PC-9 (cell line): Measurements from ENCODE around the gene PIK3C3.

Source experiments
- EZH2 ChIP-seq: fragments of 200-600 bp; sonication (generic); IDR thresholded peaks from 2 replicates; pipeline ENCODE4 v1.8.0; 2017; ENCODE audit warnings: antibody characterized with exemption, low read depth
- TF ChIP-seq, protein P1 (sequence below): fragments of 200-600 bp; sonication (generic); conservative IDR thresholded peaks from 2 replicates; pipeline ENCODE4 v1.6.1; 2017; ENCODE audit warnings: mixed run types, antibody characterized with exemption, mild to moderate bottlenecking, moderate library complexity

DNA sequence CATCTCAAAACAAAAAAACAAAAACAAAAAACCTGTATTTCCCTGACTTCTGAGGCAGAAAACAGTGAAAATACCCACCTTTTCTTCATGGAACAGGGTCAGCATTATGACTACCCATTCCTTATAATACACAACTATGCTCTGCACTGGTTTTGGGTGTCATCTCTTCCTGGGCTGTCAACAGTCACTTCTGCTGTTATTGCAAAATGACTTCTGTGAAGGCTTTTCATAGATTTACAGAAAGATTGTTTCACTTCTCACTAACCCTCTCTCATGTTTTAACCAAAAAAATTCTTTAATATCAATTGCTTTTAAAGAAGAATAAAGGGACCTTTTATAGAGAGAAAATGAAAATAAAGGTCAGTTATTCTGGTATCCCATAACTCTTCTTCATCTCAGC is 26.5 kb upstream of the PIK3C3 start:
- TF ChIP-seq, protein P1, sequence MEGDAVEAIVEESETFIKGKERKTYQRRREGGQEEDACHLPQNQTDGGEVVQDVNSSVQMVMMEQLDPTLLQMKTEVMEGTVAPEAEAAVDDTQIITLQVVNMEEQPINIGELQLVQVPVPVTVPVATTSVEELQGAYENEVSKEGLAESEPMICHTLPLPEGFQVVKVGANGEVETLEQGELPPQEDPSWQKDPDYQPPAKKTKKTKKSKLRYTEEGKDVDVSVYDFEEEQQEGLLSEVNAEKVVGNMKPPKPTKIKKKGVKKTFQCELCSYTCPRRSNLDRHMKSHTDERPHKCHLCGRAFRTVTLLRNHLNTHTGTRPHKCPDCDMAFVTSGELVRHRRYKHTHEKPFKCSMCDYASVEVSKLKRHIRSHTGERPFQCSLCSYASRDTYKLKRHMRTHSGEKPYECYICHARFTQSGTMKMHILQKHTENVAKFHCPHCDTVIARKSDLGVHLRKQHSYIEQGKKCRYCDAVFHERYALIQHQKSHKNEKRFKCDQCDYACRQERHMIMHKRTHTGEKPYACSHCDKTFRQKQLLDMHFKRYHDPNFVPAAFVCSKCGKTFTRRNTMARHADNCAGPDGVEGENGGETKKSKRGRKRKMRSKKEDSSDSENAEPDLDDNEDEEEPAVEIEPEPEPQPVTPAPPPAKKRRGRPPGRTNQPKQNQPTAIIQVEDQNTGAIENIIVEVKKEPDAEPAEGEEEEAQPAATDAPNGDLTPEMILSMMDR: no peak
- no peak for TF ChIP-seq EZH2
